ENCODE data around the gene HSPB6.

GRCh38 chr19:35717665-35718344 is 39.0 kb downstream of the HSPB6 start, which contains the start of gene KMT2B:
- TF ChIP-seq CTCF (IDR thresholded peaks at IDR 0.05) (no peak), TCF7L2 (IDR thresholded peaks at IDR 0.05; ENCODE audit: low read depth, low read length) (no peak), SIN3A (IDR thresholded peaks at IDR 0.05; ENCODE audit: borderline replicate concordance, insufficient read depth, low read depth, low read length) (no peak), REST (IDR thresholded peaks at IDR 0.05; ENCODE audit: insufficient read depth in 1 of 2, low read depth in 2 of 2, low read length in 1 of 2) (no peak), POLR2AphosphoS5 (IDR thresholded peaks at IDR 0.05; ENCODE audit: low read depth, low read length) (no peak)
